NCI-H1048 (cell line): Measurements from ENCODE around the gene MYH6.
A peak's percentile ranks its signal among the peaks of the same experiment; 100 is the strongest.
"Not testable (repeated sequence)": the region's sequence is repeated elsewhere in the genome, so short reads cannot be mapped to it uniquely, and the experiment has no call there.

Experiments
- DNase-seq: peaks from one replicate; lab custom pipeline; 2025; lab: John Stamatoyannopoulos, UW

MYH6 gene

GRCh38 chr14:23392613-23393012, 15.5 kb downstream of the MYH6 start:
- DNase-seq: no peak

GRCh38 chr14:23389871-23390270, 18.2 kb downstream of the MYH6 start:
- not testable (repeated sequence) for DNase-seq

- DNase-seq: no peak
Measured at GRCh38 chr14:23389396-23389795, 18.7 kb downstream of the MYH6 start.

GRCh38 chr14:23388996-23389395, 19.1 kb downstream of the MYH6 start:
- no peak for DNase-seq

GRCh38 chr14:23387916-23388882, 19.9 kb downstream of the MYH6 start:
- DNase-seq: no peak

GRCh38 chr14:23386999-23387398, 21.1 kb downstream of the MYH6 start:
- no peak for DNase-seq

GRCh38 chr14:23386266-23386657, 21.8 kb downstream of the MYH6 start:
- not testable (repeated sequence) for DNase-seq

- no peak for DNase-seq
Measured at GRCh38 chr14:23385642-23386265, 22.3 kb downstream of the MYH6 start.

- DNase-seq: no peak
Measured at GRCh38 chr14:23385244-23385641, 22.8 kb downstream of the MYH6 start.

- no peak for DNase-seq
Measured at GRCh38 chr14:23384364-23385080, 23.6 kb downstream of the MYH6 start.

GRCh38 chr14:23382731-23383440, 25.2 kb downstream of the MYH6 start:
- DNase-seq: no peak

- DNase-seq: no peak
Measured at GRCh38 chr14:23382276-23382675, 25.8 kb downstream of the MYH6 start.

GRCh38 chr14:23381871-23382270, 26.2 kb downstream of the MYH6 start:
- DNase-seq: no peak

GRCh38 chr14:23380976-23381375, 27.1 kb downstream of the MYH6 start:
- DNase-seq: no peak

- DNase-seq: no peak
Measured at GRCh38 chr14:23380197-23380914, 27.7 kb downstream of the MYH6 start.

- DNase-seq: peak; percentile 5
Measured at GRCh38 chr14:23379366-23380196, 28.5 kb downstream of the MYH6 start.

GRCh38 chr14:23378612-23379220, 29.4 kb downstream of the MYH6 start:
- no peak for DNase-seq

- no peak for DNase-seq
Measured at GRCh38 chr14:23377573-23378563, 30.2 kb downstream of the MYH6 start.

GRCh38 chr14:23377198-23377550, 30.9 kb downstream of the MYH6 start:
- DNase-seq: no peak
